Stimulated activated CD4-positive, alpha-beta T cell treated with anti-CD3 and anti-CD28 coated beads, TNF-alpha, amount 100 ng/mL, for 48 hours (primary cell): ENCODE data around the gene TOX2.

ENCODE experiments used
- DNase-seq, 3 donors: peaks; one replicate each; pipeline ENCODE4 v3.0.0-alpha.2; 2020; ENCODE audit warnings: low read depth in 3 of 3

Gene TOX2

GRCh38 chr20:44080064-44080463 is 165.4 kb downstream of the TOX2 start:
- DNase-seq, result no peak

- DNase-seq, result peak; percentile 54 to 61 (median 58)
These were observed 166.1 kb downstream of the TOX2 start for GRCh38 chr20:44080646-44081267.

- DNase-seq, result no peak
These were observed 166.8 kb downstream of the TOX2 start for GRCh38 chr20:44081476-44081875.

GRCh38 chr20:44081888-44082287 is 167.2 kb downstream of the TOX2 start:
- no peak for DNase-seq

GRCh38 chr20:44083220-44083933 is 168.7 kb downstream of the TOX2 start:
- DNase-seq, result no peak

GRCh38 chr20:44084439-44084838 is 169.8 kb downstream of the TOX2 start:
- no peak for DNase-seq

- DNase-seq, result no peak
These were observed 170.2 kb downstream of the TOX2 start for GRCh38 chr20:44084891-44085290.

GRCh38 chr20:44085616-44086434 is 171.2 kb downstream of the TOX2 start:
- no peak for DNase-seq

- DNase-seq, result no peak
These were observed 172.6 kb downstream of the TOX2 start for GRCh38 chr20:44087051-44087856.

GRCh38 chr20:44087857-44088120 is 173.1 kb downstream of the TOX2 start:
- DNase-seq, result no peak

GRCh38 chr20:44089987-44090674 is 175.5 kb downstream of the TOX2 start:
- DNase-seq, result no peak

GRCh38 chr20:44091026-44091425 is 176.4 kb downstream of the TOX2 start:
- no peak for DNase-seq

- DNase-seq, result no peak
These were observed 178.0 kb downstream of the TOX2 start for GRCh38 chr20:44092551-44093248.

GRCh38 chr20:44093249-44093582 is 178.6 kb downstream of the TOX2 start:
- no peak for DNase-seq

GRCh38 chr20:44095831-44096230 is 181.2 kb downstream of the TOX2 start:
- no peak for DNase-seq

GRCh38 chr20:44097521-44098255 is 183.0 kb downstream of the TOX2 start:
- no peak for DNase-seq

- no peak for DNase-seq
These were observed 183.6 kb downstream of the TOX2 start for GRCh38 chr20:44098256-44098630.

GRCh38 chr20:44098657-44099056 is 184.0 kb downstream of the TOX2 start:
- no peak for DNase-seq

- no peak for DNase-seq
These were observed 185.2 kb downstream of the TOX2 start for GRCh38 chr20:44099832-44100231.

GRCh38 chr20:44102582-44102981 is 187.9 kb downstream of the TOX2 start:
- no peak for DNase-seq
